ENCODE results near the gene ST8SIA2.

- TF ChIP-seq CTCF (IDR thresholded peaks at IDR 0.05): no peak
- no peak for TF ChIP-seq POLR2AphosphoS5 (IDR thresholded peaks at IDR 0.05; ENCODE audit: low read depth, low read length)
- TF ChIP-seq TCF7L2 (IDR thresholded peaks at IDR 0.05; ENCODE audit: low read depth, low read length): no peak
Observed at GRCh38 chr15:92449476-92449875, 55.8 kb downstream of the ST8SIA2 start.
